ENCODE data around the gene GNLY. TPM values are rescaled to one million over a fixed set of nuclear protein-coding genes. Genes with fewer than 3 reads are reported as not detected.

Gene GNLY
- total and polyA plus RNA-seq, 2 experiments from 2014 or later, result not detected

- no peaks in the 10 kb centered on the region for H3K9me3 ChIP-seq (ENCODE audit: low read depth)
- H3K4me3 ChIP-seq, result no peak overlapping the region
- H3K79me2 ChIP-seq, result no peaks in the 10 kb centered on the region
- no peaks in the 10 kb centered on the region for H4K20me1 ChIP-seq (ENCODE audit: insufficient read depth, poor library complexity, severe bottlenecking)
- H3K27me3 ChIP-seq, result no peaks in the 10 kb centered on the region
- WGBS (ENCODE audit: low lambda C conversion rate, missing lambda C conversion rate), result 59% methylated on average over 4 of the region's 4 CpGs
- no peak for DNase-seq (ENCODE audit: low spot score)
- H2AFZ ChIP-seq, result no peak overlapping the region
- H3K4me1 ChIP-seq (ENCODE audit: insufficient read depth), result peaks cover 5% of the 10 kb centered on the region
- H3K27ac ChIP-seq, result no peak overlapping the region
- no peaks in the 10 kb centered on the region for H3K9me2 ChIP-seq (replicated peaks; ENCODE audit: insufficient read depth)
- no peak overlapping the region for H3K4me2 ChIP-seq
- TF ChIP-seq CTCF (IDR thresholded peaks at IDR 0.05; ENCODE audit: poor library complexity) (no peak), EZH2phosphoT487 (IDR thresholded peaks at IDR 0.05; ENCODE audit: low read depth, severe bottlenecking, unreplicated experiment) (no peak), EZH2 (IDR thresholded peaks at IDR 0.05; ENCODE audit: borderline replicate concordance) (no peak)
- no peaks in the 10 kb centered on the region for H3K36me3 ChIP-seq (replicated peaks; ENCODE audit: insufficient read depth, low read depth)
Observed at GRCh38 chr2:85709401-85709811, 15.2 kb downstream of the GNLY start.

GRCh38 chr2:85710687-85711577 is 16.8 kb downstream of the GNLY start:
- no peaks in the 10 kb centered on the region for H3K79me2 ChIP-seq
- peaks cover 5% of the 10 kb centered on the region for H3K4me1 ChIP-seq (ENCODE audit: insufficient read depth)
- H4K20me1 ChIP-seq (ENCODE audit: insufficient read depth, poor library complexity, severe bottlenecking), result no peaks in the 10 kb centered on the region
- no peak overlapping the region for H3K4me3 ChIP-seq
- no peak overlapping the region for H3K27ac ChIP-seq
- no peak for TF ChIP-seq CTCF (IDR thresholded peaks at IDR 0.05; ENCODE audit: poor library complexity)
- no peak for TF ChIP-seq EZH2 (IDR thresholded peaks at IDR 0.05; ENCODE audit: borderline replicate concordance)
- TF ChIP-seq EZH2phosphoT487 (IDR thresholded peaks at IDR 0.05; ENCODE audit: low read depth, severe bottlenecking, unreplicated experiment), result no peak
- no peaks in the 10 kb centered on the region for H3K27me3 ChIP-seq
- no peak overlapping the region for H3K4me2 ChIP-seq
- DNase-seq (ENCODE audit: low spot score), result no peak
- H2AFZ ChIP-seq, result no peak overlapping the region
- 75% methylated on average over 19 of the region's 19 CpGs for WGBS (ENCODE audit: low lambda C conversion rate, missing lambda C conversion rate)
- no peaks in the 10 kb centered on the region for H3K36me3 ChIP-seq (replicated peaks; ENCODE audit: insufficient read depth, low read depth)
- no peaks in the 10 kb centered on the region for H3K9me2 ChIP-seq (replicated peaks; ENCODE audit: insufficient read depth)
- no peaks in the 10 kb centered on the region for H3K9me3 ChIP-seq (ENCODE audit: low read depth)

GRCh38 chr2:85711578-85712060 is 17.5 kb downstream of the GNLY start:
- H3K9me2 ChIP-seq (replicated peaks; ENCODE audit: insufficient read depth), result no peaks in the 10 kb centered on the region
- no peak overlapping the region for H3K4me3 ChIP-seq
- WGBS (ENCODE audit: low lambda C conversion rate, missing lambda C conversion rate), result 95% methylated on average over 8 of the region's 8 CpGs
- H3K9me3 ChIP-seq (ENCODE audit: low read depth), result no peaks in the 10 kb centered on the region
- H4K20me1 ChIP-seq (ENCODE audit: insufficient read depth, poor library complexity, severe bottlenecking), result no peaks in the 10 kb centered on the region
- no peak overlapping the region for H3K27ac ChIP-seq
- H3K4me2 ChIP-seq, result no peak overlapping the region
- no peaks in the 10 kb centered on the region for H3K79me2 ChIP-seq
- peaks cover 5% of the 10 kb centered on the region for H3K4me1 ChIP-seq (ENCODE audit: insufficient read depth)
- H3K36me3 ChIP-seq (replicated peaks; ENCODE audit: insufficient read depth, low read depth), result no peaks in the 10 kb centered on the region
- no peak for DNase-seq (ENCODE audit: low spot score)
- no peak for TF ChIP-seq CTCF (IDR thresholded peaks at IDR 0.05; ENCODE audit: poor library complexity)
- no peak for TF ChIP-seq EZH2 (IDR thresholded peaks at IDR 0.05; ENCODE audit: borderline replicate concordance)
- TF ChIP-seq EZH2phosphoT487 (IDR thresholded peaks at IDR 0.05; ENCODE audit: low read depth, severe bottlenecking, unreplicated experiment), result no peak
- no peaks in the 10 kb centered on the region for H3K27me3 ChIP-seq
- no peak overlapping the region for H2AFZ ChIP-seq

Measured in hepatocyte (in vitro differentiated cells).